ENCODE results near the gene WDR73.

WDR73 gene

DNA sequence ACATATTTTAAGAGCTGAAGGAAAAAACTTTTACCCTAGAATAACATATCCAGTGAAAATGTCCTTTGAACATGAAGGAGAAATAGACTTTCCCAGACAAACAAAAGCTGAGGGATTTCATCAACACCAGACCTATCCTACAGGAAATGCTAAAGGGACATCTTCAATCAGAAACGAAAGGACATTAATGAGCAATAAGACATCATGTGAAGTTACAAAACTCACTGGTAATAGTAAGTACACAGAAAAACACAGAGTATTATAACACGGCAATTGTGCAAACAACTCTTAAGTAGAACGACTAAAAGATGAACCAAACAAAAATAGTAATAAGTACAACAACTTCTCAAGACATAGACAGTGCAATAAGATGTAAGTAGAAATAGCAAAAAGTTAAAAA is 56.8 kb downstream of the WDR73 start:
- FAIRE-seq (no peak), DNase-seq (ENCODE audit: insufficient read length) (no peak)
- TF ChIP-seq TAF1 (IDR thresholded peaks at IDR 0.05; ENCODE audit: borderline replicate concordance, low read depth, low read length) (no peak), POLR2AphosphoS5 (IDR thresholded peaks at IDR 0.05; ENCODE audit: low read depth, low read length) (no peak), POLR2A (IDR thresholded peaks at IDR 0.05; ENCODE audit: low read depth, low read length) (no peak)

DNA sequence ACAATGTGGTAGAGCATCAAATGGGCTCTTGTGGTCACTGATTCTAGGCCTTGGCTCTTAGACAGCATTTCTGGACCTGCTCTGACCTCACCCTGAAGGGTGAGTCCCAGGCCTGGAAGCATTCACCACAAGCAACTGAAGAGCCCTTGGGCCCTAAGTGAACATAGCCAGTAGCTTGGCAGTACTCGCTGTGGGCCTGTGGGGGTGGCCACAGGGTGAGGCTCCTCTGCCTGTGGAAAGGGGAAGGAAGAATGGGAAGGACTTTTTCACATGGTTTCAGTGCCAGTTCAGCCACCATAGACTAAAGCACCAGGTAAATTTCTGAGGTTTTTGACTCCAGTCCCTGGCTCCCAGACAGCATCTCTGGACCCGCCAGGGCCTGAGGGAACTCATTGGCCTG is 58.4 kb downstream of the WDR73 start:
- TF ChIP-seq POLR2A (IDR thresholded peaks at IDR 0.05; ENCODE audit: low read depth, low read length): no peak
- TF ChIP-seq TAF1 (IDR thresholded peaks at IDR 0.05; ENCODE audit: borderline replicate concordance, low read depth, low read length): no peak
- no peak for TF ChIP-seq POLR2AphosphoS5 (IDR thresholded peaks at IDR 0.05; ENCODE audit: low read depth, low read length)
- DNase-seq (ENCODE audit: insufficient read length): no peak
- FAIRE-seq: no peak

DNA sequence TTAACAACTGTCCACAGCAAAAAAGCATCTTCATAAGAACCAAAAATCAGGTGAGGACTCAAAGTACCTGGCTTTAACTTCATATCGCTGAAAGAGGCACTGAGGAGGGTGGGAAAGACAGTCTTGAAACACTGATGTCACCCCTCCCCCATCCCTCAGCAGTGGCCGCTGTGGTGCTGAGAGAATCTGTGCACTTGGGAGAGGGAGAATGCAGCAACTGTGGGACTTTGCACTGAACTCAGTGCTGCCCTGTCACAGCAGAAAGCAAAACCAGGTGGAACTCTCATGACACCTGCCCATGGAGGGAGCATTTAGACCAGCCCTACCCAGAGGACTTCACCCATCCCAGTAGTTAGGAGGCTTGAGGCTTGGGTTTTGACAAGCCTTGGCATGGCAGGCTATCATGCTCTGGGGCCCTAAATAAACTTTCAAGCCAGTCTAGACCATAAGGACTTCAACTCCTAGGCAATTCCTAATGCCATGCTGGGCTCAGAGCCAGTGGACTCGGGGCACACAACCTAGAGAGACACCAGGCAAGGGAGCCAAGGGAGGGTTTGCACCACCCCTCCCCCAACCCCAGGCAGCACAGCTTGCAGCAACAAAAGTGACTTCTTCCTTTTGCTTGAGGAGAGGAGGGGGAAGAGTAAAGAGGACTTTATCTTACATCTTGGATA is 59.3 kb downstream of the WDR73 start:
- no peak for DNase-seq (ENCODE audit: insufficient read length)
- TF ChIP-seq POLR2A (IDR thresholded peaks at IDR 0.05; ENCODE audit: low read depth, low read length) (no peak), POLR2AphosphoS5 (IDR thresholded peaks at IDR 0.05; ENCODE audit: low read depth, low read length) (no peak), TAF1 (IDR thresholded peaks at IDR 0.05; ENCODE audit: borderline replicate concordance, low read depth, low read length) (no peak)
- FAIRE-seq: no peak

DNA sequence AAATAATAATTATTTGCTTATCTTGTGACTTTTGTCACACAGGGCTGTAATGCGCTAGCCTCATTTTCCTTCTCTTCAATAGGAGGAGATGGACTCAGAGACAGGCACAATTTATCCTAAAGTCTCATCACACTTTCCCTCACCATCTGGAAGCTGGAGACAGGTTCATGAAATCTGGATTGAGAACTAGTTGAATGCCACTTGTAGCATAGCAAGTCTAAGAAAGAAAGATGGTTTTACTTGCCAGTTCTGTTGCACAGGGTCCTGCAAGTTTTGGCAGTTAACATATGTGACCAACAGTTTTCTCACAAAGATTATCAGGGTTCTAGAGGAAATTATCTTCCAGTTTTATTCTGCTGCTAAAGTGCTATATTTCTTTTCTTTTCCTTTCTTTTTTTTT is 62.3 kb downstream of the WDR73 start:
- FAIRE-seq: no peak
- TF ChIP-seq POLR2A (IDR thresholded peaks at IDR 0.05; ENCODE audit: low read depth, low read length) (no peak), POLR2AphosphoS5 (IDR thresholded peaks at IDR 0.05; ENCODE audit: low read depth, low read length) (no peak), TAF1 (IDR thresholded peaks at IDR 0.05; ENCODE audit: borderline replicate concordance, low read depth, low read length) (no peak)
- DNase-seq (ENCODE audit: insufficient read length): no peak

DNA sequence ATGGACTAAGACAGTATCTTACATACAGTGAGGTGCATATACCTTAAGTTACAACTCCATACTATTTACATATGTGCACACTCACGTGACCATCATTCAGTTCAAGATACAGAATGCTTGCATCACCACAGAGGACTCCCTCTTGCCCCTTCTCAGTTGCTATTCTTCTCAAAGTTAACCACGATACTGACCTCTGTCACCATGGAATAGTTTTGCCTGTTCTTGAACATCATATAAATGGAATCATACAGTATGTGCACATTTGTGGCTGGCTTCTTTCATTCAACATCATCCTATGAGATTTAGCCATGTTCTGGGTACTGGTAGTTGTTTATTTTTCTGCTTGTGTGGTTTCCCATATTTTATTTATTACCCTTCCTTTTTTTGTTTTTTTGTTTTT is 63.7 kb downstream of the WDR73 start:
- no peak for FAIRE-seq
- DNase-seq (ENCODE audit: insufficient read length): no peak
- no peak for TF ChIP-seq POLR2AphosphoS5 (IDR thresholded peaks at IDR 0.05; ENCODE audit: low read depth, low read length)
- no peak for TF ChIP-seq POLR2A (IDR thresholded peaks at IDR 0.05; ENCODE audit: low read depth, low read length)
- no peak for TF ChIP-seq TAF1 (IDR thresholded peaks at IDR 0.05; ENCODE audit: borderline replicate concordance, low read depth, low read length)

All from GM12892 (cell line).